ENCODE data around the gene ERBB2.
"Not testable (repeated sequence)": the region's sequence is repeated elsewhere in the genome, so short reads cannot be mapped to it uniquely, and the experiment has no call there.

The ERBB2 gene

GRCh38 chr17:39679521-39680192 lies 20.2 kb upstream of the ERBB2 start:
- DNase-seq: peak; percentile 68

DNA sequence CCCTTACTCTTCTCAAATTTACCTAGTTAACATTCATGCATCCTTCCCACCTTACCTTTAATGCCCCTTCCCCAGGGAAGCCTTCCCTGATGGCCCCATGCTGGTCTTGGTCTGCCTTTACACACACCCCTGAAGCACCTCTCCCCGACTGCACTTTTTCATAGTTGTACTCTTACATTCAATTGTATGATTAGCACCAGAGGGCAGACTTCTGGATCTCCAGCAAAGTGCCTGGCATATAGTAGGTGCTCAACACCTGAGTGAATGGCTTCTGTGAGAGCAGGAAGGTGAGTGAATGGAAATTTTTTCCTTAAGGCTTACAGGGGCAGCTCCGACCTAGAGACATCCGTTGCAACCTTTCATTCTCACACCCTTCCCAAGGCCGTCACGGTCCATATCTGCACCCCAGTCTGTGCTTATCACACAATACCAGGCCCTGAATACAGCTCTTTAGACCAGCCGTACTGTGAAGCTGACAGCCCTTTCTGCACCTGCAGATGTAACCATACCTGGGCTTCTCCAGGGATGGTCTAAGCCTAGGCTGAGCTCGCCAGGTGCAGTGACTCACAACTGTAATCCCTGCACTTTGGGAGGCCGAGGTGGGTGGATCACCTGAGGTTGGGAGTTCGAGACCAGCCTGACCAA lies 16.4 kb upstream of the ERBB2 start:
- DNase-seq: no peak

- no peak for DNase-seq
Observed at GRCh38 chr17:39684369-39685192, 15.3 kb upstream of the ERBB2 start.

DNA sequence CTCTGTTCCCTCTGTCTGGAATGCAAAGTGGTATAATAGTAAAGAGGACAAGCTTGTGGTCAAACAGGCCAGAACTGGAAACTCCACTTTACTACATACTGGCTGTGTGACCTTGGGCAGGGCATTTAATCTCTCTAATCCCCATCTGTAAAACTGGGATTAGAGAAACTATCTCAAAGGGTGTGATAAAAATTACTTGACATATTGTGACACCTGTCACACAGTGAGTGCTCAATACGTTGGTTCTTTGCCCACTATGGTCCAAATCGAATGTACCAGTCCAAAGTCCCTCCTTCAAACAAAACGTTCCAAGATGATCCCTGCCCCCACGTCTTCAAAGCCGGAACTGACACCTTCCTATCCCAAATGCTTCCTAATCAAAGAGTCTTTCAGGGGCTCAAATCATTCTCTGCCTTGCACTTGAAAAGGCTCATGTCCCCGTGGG lies 12.7 kb upstream of the ERBB2 start:
- DNase-seq: no peak

DNA sequence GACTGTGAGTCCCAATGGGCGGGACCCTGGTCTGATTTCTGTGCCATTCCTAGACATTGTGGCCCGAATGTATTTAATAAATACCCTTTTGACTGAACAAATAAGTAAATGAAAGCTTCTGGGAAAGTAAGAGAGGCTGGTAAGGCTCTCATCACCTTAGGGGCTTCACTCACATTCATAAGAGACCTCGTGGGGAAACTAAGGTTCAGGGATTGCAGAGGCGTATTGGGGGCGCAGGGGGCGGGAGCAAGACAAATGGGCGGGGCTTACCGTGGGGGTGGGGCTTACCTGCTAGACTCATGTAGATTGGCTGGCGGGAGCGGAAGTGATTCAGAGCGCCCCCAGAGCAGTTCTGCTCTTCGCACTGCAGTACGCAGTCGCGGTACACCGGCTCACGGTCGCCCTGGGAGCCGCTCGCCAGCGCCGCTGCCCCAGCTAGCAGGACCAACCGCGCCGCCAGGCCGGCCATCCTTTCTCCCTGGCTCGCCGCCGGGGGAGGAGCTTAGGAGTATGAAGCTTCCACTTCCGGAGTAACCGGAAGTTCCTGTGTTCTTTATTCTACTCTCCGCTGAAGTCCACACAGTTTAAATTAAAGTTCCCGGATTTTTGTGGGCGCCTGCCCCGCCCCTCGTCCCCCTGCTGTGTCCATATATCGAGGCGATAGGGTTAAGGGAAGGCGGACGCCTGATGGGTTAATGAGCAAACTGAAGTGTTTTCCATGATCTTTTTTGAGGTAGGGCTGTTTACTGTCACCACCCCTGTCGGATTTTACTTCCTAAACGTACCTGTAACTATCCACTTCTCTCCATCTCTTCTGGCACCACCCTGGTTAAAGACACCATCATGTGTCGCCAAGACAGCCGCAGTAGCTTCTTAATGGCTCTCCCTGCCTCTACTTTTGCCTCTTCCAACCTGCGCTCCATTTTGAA lies 12.1 kb upstream of the ERBB2 start, which contains the start of gene PGAP3:
Gene PGAP3 (minus strand): TSS at position 512 of the 929 bp plus-strand sequence. CDS start 43 bp downstream, at position 469.
- peak; percentile 87 for DNase-seq

GRCh38 chr17:39688475-39688835 lies 11.4 kb upstream of the ERBB2 start:
- DNase-seq: no peak

DNA sequence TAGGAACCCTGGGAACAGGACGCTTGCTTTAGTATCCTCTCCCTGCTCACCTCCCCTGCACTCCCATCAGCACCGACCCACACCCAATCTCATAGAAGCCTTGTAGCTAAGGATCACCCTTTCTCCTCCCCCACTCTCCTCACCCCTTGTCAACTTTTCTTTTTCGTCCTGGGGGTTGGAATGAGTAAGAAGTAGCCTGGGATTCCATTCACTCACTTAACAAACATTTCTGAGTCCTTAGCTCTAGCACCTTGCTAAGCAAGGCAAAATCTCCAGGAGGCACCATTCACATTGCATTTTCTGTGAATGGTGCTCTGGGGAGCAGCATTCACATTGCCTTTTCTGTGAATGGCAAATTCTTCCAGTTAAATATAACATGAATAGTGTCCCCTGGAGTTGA lies 10.9 kb upstream of the ERBB2 start:
- no peak for DNase-seq

DNA sequence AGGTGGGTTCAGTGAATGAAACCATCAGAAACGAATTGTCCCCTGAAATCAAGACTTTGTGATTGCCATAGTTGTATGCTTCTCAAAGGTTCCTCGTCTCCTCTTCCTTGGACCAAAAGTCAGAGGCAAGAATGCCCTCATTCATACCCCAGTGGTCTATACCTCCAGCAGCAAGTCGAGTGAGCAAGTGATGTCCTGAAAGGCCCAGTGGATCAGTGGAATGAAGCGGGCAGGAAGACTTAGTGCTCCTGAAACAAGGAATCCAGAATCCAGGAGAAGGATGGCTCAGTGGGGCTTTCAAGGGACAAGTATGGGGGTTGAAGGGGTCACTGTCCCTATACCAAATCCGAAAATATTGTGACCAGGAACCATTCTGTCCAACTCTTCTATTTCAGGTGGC lies 5.3 kb upstream of the ERBB2 start:
- no peak for DNase-seq

DNA sequence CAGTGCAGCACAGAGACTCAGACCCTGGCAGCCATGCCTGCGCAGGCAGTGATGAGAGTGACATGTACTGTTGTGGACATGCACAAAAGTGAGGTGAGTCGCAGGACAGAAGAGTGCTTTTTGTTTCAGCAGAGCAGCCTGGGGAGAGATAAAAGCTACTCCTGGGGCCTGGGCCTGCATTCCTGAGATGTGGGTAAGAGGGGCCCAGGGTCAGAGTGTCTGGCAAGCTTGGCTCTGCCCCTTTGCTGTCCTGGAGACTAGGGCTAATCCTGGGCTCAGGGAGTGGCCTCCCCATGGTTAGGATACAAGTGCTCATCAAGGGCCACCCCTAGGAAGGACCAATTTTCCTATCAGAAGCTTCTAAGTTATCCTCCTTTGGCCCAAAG lies 4.8 kb upstream of the ERBB2 start:
- DNase-seq: no peak

- no peak for DNase-seq
Observed at GRCh38 chr17:39696731-39697130, 3.1 kb upstream of the ERBB2 start.

GRCh38 chr17:39697961-39698360 lies 1.9 kb upstream of the ERBB2 start:
- no peak for DNase-seq

GRCh38 chr17:39699157-39699817 lies 577 bp upstream of the ERBB2 start:
- DNase-seq: not testable (repeated sequence)

DNA sequence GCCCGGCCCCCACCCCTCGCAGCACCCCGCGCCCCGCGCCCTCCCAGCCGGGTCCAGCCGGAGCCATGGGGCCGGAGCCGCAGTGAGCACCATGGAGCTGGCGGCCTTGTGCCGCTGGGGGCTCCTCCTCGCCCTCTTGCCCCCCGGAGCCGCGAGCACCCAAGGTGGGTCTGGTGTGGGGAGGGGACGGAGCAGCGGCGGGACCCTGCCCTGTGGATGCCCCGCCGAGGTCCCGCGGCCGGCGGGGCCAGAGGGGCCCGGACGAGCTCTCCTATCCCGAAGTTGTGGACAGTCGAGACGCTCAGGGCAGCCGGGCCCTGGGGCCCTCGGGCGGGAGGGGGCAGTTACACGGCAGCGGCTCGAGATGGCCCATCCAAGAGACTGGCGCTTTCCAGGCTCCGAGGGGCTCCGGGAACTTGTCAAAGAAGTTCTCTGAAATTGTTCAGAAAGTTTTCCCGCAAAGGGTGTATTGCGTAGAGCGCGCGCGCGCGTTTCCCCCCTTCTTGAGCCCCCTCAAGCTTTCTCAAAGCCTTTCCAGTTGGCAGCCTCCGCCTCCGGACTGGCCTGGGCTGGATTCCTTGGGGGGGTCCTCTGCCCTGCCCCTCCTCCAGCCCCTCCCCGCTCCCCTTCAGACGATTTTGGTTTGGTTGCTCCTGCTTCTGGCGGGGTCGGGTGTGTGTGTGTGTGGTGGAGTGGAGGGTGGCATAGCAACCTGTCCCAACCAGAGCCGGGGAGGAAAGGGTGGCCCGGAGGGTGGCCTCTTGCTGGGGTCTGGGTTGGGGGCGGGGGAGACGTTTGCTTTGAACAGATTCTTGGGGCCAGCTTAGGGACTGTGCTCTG lies 504 bp downstream of the ERBB2 start:
- no peak for DNase-seq

DNA sequence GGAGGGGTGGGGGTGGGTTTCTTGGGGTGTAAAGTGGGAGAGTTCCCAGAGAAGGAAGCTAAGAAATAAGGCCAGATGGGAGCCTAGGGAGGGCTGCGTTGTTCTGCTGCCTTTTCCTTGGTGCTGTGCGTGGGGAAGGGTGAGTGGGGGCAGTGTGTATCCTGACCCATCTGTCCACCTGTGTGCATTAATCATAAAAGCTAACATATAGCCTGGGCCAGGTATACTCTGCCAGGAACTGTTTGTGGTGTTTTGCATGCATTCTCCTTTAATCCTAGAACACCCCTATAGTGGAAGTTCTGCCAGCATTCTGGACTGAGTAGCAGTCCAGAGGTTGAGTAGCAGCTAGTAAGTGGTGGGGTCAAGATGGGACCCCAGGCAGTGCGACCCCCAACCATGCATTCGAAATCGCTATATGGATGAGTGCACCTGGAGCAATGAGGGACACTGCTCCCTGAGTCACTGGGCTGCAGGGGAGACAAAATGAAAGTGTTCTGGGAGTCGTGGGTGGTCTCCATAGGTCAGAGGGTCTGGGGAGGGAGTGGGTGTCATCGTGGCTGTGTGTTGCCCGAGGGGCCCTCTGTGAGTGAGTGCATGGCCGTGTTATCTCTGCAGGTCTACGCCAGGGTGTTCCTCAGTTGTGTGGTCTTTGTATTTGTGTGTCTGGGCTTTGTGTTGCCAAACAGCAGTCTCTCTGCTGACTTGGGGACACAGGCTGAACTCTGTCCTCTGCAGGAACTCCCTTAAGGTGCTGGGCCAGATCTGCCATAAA lies 1.3 kb downstream of the ERBB2 start:
- DNase-seq: no peak

GRCh38 chr17:39701784-39702422 lies 2.0 kb downstream of the ERBB2 start:
- no peak for DNase-seq

GRCh38 chr17:39702901-39703893 lies 3.3 kb downstream of the ERBB2 start:
- no peak for DNase-seq

DNA sequence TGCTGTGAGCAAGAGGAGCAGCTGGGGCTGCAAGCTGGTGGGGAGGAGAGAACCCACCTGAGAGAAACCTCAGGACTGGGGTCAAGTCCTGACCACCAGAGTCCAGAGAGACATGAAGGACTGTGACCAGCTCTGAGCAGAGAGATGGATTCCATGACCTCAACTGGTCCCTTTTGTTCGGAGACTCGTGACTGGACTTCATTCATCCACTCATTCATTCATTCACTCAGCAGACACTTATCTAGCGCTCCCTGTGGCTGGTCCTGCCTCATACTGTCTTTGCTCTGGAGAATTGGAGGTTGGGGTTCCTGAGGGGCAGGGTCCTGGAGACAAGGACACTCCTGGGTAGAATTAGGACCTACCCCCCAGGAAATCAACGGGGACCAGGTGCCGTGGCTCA lies 4.0 kb downstream of the ERBB2 start:
- no peak for DNase-seq

- DNase-seq: no peak
Observed at GRCh38 chr17:39704821-39705551, 5.1 kb downstream of the ERBB2 start.
